ENCODE data around the gene TTC3.

The TTC3 gene

GRCh38 chr21:37157938-37158337 is 84.9 kb downstream of the TTC3 start:
- no peak for DNase-seq

DNA sequence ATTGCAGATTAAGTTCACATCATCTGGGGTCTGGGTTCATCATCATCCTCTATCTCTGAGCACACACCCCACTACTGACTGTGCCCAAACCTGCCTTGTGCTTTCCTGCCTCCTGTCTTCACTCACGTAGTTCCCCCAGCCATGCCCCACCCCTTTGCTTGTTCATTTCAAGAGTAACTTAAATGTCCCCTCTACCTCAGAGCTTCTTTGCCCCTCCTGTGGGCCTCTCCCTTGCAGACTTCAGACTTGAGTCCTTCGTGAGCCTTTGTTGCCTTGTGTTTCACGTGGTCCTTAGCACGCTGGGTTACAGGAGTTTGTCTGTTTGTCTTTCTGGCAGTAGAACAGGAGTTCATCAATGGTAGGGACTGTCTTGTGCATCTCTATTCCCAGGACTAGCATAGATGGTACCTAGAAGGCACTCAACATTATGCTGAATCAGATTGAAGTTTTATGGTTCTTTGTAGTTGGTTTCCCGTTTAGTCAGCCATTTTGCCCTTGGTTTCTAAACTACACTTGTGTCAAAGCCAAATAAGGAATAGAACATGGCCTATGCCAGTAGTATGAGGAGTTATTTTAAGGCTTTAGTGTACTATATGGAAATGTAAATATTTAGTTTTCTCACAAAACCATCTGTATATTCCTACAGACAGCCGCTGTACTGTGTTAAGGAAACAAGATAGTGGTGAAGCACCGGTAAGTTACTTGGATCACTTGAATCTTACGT is 86.2 kb downstream of the TTC3 start:
- DNase-seq: no peak

DNA sequence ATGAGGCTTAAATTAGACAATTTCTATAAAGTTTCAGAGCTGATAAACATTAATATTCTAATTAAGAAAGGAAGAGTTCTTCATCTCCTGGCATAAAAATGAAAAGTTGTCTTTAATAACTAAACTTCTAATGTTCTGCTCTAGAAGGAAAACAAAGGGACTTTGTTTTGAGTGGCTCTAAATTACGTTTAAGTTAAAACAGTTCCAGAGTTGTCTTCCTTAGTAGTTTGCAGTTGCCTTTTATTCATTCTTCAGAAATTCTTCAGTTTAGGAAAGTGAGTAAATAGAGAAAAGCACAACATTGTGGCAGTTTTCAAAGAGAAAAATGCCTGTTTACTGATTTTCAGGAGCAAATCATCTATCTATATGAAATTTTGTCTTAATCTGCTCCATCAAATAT is 86.9 kb downstream of the TTC3 start:
- DNase-seq: no peak

DNA sequence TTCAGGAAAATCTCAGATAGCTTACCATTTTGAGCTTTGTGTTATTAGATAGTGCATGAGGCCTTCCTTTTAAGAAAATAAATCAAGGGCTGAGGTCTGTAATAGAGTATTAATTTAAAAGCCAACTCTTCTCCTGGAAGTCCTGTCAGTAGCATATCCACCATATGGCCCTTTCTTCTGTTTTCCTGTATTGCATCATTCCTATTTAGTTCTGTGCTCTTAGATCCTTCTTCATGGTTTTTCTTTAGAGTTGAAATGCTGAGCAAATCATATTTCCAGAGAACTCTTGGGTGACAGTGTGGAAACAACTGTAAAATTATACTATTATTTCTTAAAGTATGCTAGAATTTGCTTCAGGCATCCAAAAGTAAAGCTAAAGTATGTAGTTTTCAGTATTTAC is 91.7 kb downstream of the TTC3 start:
- no peak for DNase-seq

DNA sequence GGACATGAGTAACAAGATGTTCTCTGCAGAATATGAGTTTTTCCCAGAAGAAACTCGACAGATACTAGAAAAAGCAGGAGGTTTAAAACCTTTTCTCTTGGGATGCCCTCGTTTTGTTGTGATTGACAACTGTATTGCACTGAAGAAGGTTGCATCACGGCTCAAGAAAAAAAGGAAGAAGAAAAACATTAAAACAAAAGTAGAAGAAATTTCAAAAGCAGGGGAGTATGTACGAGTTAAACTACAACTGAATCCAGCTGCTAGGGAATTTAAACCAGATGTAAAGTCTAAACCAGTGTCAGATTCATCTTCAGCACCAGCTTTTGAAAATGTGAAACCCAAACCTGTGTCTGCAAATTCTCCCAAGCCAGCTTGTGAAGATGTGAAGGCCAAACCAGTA is 92.5 kb downstream of the TTC3 start:
- peak; percentile 18 for DNase-seq

DNA sequence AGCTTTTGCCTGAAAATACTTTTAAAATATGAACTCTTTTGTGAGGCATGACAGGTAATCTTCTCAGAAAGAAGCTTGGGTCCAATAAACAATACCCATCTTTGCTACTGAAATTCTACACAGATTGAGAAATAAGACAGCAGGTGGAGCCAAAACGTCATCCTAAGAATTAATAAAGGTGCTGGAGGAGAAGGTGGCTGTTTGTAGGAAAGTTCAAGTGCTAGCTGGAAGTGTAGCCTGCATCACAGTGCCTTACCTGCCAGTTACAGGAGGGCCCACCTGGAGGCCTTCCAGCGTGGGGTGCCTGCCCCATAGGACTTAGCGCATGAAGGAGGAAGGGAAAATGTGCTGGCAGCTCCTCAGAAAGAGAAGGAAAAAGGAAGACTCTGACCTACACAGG is 93.7 kb downstream of the TTC3 start:
- peak; percentile 42 for DNase-seq

DNA sequence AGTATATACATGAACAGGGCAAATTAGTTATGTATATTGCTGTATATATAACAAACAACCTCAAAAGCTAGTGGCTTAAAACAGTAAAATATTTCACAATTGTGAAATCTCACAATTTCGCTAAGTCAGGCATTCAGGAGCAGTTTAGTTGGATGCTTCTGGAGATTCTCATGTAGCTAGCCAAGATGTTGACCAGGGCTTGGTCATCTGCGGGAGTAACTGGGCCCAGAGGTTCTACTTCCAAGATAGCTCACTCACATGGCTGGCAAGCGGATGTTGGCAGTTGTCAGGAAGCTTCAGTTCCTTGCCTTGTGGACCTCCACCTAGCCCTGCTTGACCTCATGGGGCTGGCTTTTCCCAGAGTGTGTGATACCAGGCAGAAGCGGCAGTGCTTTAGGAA is 95.6 kb downstream of the TTC3 start:
- no peak for DNase-seq

DNA sequence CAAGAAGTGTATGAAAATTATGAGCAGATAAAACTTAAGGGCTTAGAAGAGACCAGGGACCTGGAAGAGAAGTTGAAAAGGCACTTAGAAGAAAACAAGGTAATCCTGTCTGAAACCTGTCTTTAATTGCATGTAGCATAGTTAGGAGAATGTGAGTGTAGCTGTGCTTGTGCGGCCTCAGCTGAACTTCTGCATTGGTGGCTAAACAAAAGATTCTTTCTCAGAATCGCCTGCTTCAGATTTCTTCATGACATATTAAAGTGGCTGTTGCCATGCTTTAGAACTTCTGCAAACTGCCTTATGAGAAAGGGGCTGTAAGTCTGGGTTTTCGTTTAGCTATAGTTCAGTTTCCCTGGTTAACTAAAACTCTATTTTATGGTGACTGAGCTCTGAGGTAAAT is 99.6 kb downstream of the TTC3 start:
- no peak for DNase-seq

GRCh38 chr21:37176716-37177115 is 103.7 kb downstream of the TTC3 start:
- DNase-seq: peak; percentile 11

DNA sequence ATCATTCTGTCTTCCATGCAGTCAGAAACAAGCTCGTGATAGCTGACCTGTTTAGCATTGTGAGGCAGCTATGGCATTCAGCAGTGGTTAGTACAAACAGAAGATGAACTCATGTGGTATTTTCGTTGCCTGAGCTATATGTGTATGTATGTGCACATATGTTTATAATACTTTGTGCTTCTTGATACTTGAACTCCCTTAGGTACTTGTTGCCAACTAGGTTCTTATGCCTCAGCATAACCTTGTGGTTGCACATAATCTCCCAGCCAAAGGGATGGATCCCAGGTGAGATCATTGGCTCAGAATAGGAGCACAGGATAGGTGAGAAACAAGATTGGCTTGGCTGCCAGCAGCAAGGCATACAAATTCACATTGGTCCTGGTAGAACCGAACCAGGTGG is 108.0 kb downstream of the TTC3 start:
- DNase-seq: no peak

DNA sequence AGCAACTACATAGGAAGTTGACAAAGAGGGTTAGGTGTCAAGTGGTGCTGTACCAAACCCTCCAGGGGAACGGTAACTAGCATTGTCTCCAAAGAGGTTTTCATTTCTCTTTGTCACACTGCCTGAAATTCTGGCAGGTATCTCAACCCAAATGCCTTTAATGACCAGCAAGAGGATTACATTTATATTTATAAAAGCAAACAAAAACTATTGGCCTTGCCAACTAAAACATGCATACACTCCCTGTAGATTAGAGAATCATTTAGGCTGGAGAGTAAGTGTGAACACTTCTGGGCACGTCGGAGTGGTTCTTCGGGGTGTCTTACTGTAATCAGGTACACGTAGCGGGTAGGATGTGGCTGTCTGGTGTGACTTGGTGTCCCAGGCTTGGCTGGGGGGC is 109.2 kb downstream of the TTC3 start:
- DNase-seq: no peak

GRCh38 chr21:37183749-37184148 is 110.7 kb downstream of the TTC3 start:
- no peak for DNase-seq

DNA sequence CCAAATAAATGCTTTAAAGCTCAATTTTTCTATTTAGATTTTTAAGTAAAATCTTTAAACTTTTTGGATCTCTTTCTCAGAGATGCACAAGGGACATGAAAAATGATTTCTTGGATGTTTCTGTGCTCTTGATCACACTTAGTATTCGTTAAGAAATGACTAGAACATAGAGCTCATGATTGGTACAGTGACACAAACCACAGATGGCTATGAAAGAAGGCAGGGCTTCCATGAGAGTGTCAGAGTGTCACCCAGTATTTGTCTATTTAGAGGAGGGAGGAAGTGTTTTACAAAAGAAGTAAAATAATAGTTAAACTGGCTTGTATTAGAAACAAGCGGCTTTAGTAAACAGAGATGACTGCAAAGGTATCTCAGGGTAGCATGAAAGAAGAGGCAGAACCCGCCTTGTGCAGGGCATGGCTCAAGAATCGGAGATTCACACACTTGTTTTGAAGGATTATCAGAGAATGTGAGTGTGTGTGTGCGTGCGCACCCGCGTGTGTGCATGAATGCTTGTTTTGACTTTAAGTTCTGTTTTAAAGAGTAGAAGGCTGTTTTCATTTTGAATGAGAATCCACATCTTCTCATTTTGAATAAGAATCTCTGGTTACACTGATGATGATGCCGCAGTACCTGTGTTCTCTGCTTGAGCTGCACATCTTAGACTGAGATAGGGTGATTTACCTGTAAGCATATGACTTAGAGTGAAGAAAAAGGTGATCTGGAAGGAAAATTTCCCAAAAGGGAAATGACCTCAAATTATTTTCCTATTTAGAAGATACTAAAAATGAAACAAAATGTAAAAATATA is 111.9 kb downstream of the TTC3 start:
- DNase-seq: no peak

- no peak for DNase-seq
Measured at GRCh38 chr21:37186983-37187382, 113.9 kb downstream of the TTC3 start.

DNA sequence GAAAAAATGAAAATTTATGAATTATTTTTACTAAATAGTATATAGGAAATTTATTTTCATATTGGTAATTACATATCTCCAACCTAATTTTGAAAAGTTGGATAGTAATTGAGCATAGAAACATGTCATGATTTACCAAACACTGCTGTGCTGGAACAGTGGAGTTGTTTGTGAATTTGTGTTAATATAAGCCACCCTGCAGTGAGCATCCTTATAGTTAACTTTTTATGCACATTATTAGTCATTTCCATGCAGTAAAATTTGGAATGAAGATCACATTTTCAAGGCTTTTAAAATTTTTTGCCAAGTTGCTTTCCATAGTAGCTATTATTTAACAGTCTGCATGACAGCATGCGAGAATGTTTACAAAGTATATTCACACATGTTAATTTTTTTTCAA is 115.8 kb downstream of the TTC3 start:
- no peak for DNase-seq

DNA sequence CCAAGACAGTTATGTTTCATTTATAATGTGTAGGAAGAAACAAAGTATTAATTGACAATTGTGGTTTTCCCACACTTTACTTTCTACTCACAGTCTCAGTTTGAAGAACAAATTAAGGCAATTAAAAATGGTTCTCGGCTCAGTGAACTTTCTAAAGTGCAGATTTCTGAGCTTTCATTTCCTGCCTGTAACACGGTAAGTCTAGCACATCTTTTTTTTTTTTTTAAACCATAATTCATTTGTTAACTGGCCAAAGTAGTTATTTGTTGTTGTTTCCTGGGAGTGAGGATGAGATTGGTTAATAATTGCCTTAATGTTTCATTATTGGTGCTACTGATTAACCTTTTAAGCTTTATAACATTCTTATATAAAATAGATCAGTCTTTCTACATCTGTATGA is 119.0 kb downstream of the TTC3 start:
- DNase-seq: no peak

GRCh38 chr21:37193006-37193405 is 120.0 kb downstream of the TTC3 start:
- no peak for DNase-seq

DNA sequence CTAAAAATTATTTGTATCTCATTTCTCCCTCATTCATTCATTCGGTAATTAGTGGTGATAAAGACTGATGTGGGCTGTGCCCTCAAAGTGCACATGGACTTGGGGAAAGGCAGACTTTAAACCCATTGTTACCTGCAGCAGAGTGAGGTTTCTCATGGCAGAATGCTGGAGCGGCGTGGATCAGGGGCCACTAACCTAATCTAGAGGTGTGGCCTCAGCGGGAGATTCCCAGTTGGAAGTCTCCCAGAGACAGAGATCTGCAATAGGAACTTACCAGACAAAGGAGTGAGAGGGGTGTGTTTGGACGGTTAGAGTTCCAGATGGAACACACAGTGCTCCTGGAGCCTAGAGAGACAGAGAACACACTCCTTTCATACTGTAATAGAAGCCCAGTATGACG is 120.6 kb downstream of the TTC3 start:
- no peak for DNase-seq

GRCh38 chr21:37195059-37195458 is 122.0 kb downstream of the TTC3 start:
- DNase-seq: no peak

GRCh38 chr21:37195610-37196009 is 122.6 kb downstream of the TTC3 start:
- DNase-seq: no peak

DNA sequence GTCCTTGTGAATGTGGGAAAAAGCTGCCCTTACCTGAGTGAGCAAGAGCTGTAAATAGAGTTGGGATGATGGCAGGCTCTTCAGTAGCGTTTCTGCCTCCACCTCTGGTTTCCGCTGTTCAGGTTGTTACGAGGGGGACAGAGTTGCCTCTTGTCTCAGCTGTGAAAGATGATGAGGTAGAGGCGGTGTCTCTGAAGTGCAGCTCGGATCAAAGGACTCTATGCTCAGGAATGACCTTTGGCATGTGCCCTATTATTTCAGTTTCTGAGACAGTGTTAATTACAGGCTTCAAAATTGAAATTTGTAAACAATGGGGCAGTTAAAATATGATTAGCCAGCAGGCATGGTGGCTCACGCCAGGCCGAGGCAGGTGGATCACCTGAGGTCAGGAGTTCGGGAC is 123.8 kb downstream of the TTC3 start:
- DNase-seq: no peak

DNA sequence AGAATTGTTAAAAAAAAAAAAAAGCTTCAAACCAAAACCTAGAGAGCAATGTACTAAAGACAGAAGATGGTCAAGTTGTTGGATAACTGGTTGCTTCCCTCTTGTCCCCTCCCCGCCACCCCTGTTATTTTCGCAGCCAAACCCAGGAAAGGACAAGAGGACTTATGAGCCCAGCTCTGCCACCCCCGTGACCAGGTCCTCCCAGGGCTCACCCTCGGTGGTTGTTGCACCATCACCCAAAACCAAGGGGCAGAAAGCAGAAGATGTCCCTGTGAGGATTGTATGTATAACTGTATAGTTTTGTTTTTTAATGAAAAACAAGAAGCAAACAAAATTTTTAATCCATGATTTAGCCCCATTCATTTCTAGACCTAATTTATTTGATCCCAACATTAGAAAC is 124.7 kb downstream of the TTC3 start:
- DNase-seq: no peak

GRCh38 chr21:37199057-37199924 is 126.2 kb downstream of the TTC3 start:
- no peak for DNase-seq
